Heart left ventricle (tissue), 16 donors: Measurements from ENCODE around the gene SLC23A2. TPM values are rescaled to one million over a fixed set of nuclear protein-coding genes. Genes with fewer than 3 reads are reported as not detected.

ENCODE experiments used
- ATAC-seq, 4 donors: fragments of 200-7000 bp; cut with Tn5 transposase; one replicate each; pipeline ENCODE4 v1.9.1; 2020 to 2022; ENCODE audit warnings: moderate library complexity in 4 of 4, mild to moderate bottlenecking in 3 of 4, moderate number of reproducible peaks in 1 of 4
- DNase-seq, 5 donors: peaks; one replicate each; pipeline ENCODE4 v3.0.0-alpha.2; 2020
- H3K27ac ChIP-seq, 12 donors: fragments of 200-600 bp; sonication (generic) in 4 of 12; one replicate each; pipeline versions ENCODE4 v1.5.0 to v1.8.0; 2016 to 2022; ENCODE audit warnings: mild to moderate bottlenecking in 2 of 12
- H3K27me3 ChIP-seq, 9 donors: fragments of 200-600 bp; sonication (generic) in 2 of 9; one replicate each; pipeline versions ENCODE4 v1.5.1 to v1.8.0; 2016 to 2022; ENCODE audit warnings: mild to moderate bottlenecking in 3 of 9
- H3K36me3 ChIP-seq, 9 donors: fragments of 200-600 bp; sonication (generic) in 2 of 9; one replicate each; pipeline versions ENCODE4 v1.5.0 to v1.8.0; 2018 to 2022; ENCODE audit warnings: mild to moderate bottlenecking in 2 of 9
- H3K4me1 ChIP-seq, 12 donors: fragments of 200-600 bp; sonication (generic) in 4 of 12; one replicate each; pipeline versions ENCODE4 v1.5.0 to v1.8.0; 2016 to 2022; ENCODE audit warnings: mild to moderate bottlenecking in 3 of 12
- H3K4me3 ChIP-seq, 12 donors: fragments of 200-600 bp; sonication (generic) in 4 of 12; one replicate each; pipeline versions ENCODE4 v1.5.0 to v1.8.0; 2017 to 2022; ENCODE audit warnings: mild to moderate bottlenecking in 9 of 12, moderate library complexity in 4 of 12
- H3K9me3 ChIP-seq, 12 donors: fragments of 200-600 bp; sonication (generic) in 4 of 12; one replicate each; pipeline versions ENCODE4 v1.5.0 to v1.8.0; 2016 to 2022; ENCODE audit warnings: mild to moderate bottlenecking in 1 of 12
- POLR2A ChIP-seq, 2 donors: fragments of 450-650 bp; IDR thresholded peaks; one replicate each; pipeline ENCODE4 v1.6.1; 2017; ENCODE audit warnings: antibody characterized with exemption in 2 of 2, mild to moderate bottlenecking in 2 of 2, moderate library complexity in 2 of 2
- WGBS, 4 donors: extraction: QIAGEN DNeasy Blood & Tissue Kit in 2 of 4; methylation state at CpG; one replicate each; pipeline versions ENCODE4 v1.1.5 to v1.1.7; 2013 to 2018; 5-methylcytosine and 5-hydroxymethylcytosine counted together
- intact Hi-C, 10 donors: fragments of 100-400 bp; cut with DNase I; formaldehyde crosslinking; loops; one replicate each; pipeline versions ENCODE4 v1.11.1 to v1.14.2; 2022
- polyA plus RNA-seq, 2 donors: library from polyadenylated mRNA; stranded (reverse); fragments of 200-250 nt; gene quantifications; one replicate each; pipeline ENCODE4 v1.2.3, GENCODE V29; 2013
- total RNA-seq, 9 donors: library from RNA; depleted of rRNA in 2 of 9; stranded (reverse); fragments of >200 nt in 2 of 9; fragmentation: NEBNext Ultra II Directional in 3 of 9; extraction: Animal tissue kit (Norgen Biotek cat#: 25700) in 3 of 9; gene quantifications; one replicate each; pipeline versions ENCODE4 v1.1.0 to v1.2.4, GENCODE V29; 2016 to 2023
- TF ChIP-seq, protein P1 (sequence below), 12 donors: fragments of 200-600 bp; sonication (generic) in 4 of 12; IDR thresholded peaks; one replicate each; pipeline versions ENCODE4 v1.5.0 to v1.8.0; 2018 to 2022; ENCODE audit warnings: antibody characterized with exemption in 12 of 12, mild to moderate bottlenecking in 5 of 12
- donor health status: ischemic (EF 13 %, LVEDD 7.1; RV severe dilation, severe dysfunction).
- donor health status: healthy with polysubstance abuse.
- donor health status: DM: no; HTN: yes; CAD: no.
- donor health status: DM: no; HTN: no; CAD: no.
- donor health status: ischemic (EF 25% LVEDD 6.9; RV normal size, moderate dysfunction).
- donor health status: ischemic (EF 25% LVEDD 5.7; RV mildly dilated, moderate dysfunction).
- donor health status: healthy.
- donor health status: DM: yes; HTN: yes; CAD: no.
- donor health status: ischemic (EF 35%, LVEDD 5.7; RV mildly dilated, moderate dysfunction).
- donor health status: nonischemic (EF 11% LVEDD 7.7; RV severe dilation, severe dysfunction).
- donor health status: DM: yes; HTN: yes; CAD: no.
- donor health status: PGD.
- donor health status: ischemic (EF 29% LVEDD 5.4; RV normal size, mild dysfunction).
- donor health status: nonischemic (EF 23%, LVEDD 6.1; RV moderate dilation, normal function).

Gene SLC23A2
- total and polyA plus RNA-seq, 11 donors: 3.0 to 18.7 (median 8.1) TPM

DNA sequence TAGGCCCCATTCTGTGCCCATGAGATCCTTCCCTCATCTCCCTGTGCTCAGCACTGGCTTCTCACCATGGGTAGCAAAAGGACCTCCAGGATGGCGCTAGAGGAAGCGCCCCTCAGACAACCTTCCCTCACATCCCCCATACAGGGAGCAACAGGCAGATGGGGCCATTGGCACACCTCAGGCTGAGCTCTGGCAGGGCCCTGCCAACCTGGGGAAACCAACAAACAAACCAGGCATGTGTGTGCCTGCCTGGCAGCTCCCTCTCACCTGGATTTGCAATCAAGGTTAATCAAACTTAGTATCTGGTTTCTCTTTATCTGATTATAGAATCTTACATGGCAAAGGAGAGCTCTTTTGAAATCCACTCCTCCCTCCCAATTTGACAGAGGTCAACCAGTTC, 134.9 kb downstream of the SLC23A2 start:
- H3K27me3 ChIP-seq: no peaks in the 10 kb centered on the region
- ATAC-seq (no peak), DNase-seq (no peak)
- TF ChIP-seq, protein P1, sequence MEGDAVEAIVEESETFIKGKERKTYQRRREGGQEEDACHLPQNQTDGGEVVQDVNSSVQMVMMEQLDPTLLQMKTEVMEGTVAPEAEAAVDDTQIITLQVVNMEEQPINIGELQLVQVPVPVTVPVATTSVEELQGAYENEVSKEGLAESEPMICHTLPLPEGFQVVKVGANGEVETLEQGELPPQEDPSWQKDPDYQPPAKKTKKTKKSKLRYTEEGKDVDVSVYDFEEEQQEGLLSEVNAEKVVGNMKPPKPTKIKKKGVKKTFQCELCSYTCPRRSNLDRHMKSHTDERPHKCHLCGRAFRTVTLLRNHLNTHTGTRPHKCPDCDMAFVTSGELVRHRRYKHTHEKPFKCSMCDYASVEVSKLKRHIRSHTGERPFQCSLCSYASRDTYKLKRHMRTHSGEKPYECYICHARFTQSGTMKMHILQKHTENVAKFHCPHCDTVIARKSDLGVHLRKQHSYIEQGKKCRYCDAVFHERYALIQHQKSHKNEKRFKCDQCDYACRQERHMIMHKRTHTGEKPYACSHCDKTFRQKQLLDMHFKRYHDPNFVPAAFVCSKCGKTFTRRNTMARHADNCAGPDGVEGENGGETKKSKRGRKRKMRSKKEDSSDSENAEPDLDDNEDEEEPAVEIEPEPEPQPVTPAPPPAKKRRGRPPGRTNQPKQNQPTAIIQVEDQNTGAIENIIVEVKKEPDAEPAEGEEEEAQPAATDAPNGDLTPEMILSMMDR (IDR thresholded peaks at IDR 0.05): no peak
- no peak for TF ChIP-seq POLR2A (IDR thresholded peaks at IDR 0.05)
- intact Hi-C loops: loop anchor here in 1 of 10 donors (10.0 kb wide), 1 partner anchor 58 kb away; no protein-coding TSS in a partner anchor
- H3K9me3 ChIP-seq: no peaks in the 10 kb centered on the region
- H3K27ac ChIP-seq: no peak overlapping the region
- H3K4me1 ChIP-seq: no peaks in the 10 kb centered on the region
- WGBS, 4 donors: 99 to 100% (median 100%) methylated on average over 2 of the region's 2 CpGs
- peaks cover 0 to 90% (median 65%) of the 10 kb centered on the region in 9 donors for H3K36me3 ChIP-seq
- H3K4me3 ChIP-seq: no peak overlapping the region

DNA sequence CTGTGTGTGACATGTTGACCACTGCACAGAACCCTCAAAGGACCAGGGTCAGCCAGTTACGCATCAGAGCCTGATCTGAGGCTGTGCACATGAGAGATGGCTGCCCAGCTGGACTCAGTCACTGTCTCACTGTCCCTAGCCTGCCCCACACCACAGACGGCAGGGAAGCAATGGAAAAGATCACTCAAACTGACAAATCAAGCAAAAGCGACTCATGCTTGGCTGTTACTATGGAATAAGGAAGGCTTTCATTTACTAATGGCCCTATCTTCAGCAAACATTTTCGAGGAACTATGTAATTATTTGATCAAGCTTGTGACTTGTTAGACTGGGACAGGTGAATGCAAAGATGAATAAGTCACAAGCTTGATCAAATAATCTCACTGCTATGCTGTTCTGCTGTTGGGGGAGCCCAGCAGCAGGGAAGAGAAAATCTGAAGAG, 137.0 kb downstream of the SLC23A2 start:
- no peak overlapping the region for H3K27ac ChIP-seq
- intact Hi-C loops: loop anchor here in 1 of 10 donors (10.0 kb wide), 1 partner anchor 60 kb away; no protein-coding TSS in a partner anchor
- no peak overlapping the region for H3K4me3 ChIP-seq
- H3K4me1 ChIP-seq: no peaks in the 10 kb centered on the region
- H3K9me3 ChIP-seq: no peaks in the 10 kb centered on the region
- 84 to 100% (median 87%) methylated on average over 4 of the region's 4 CpGs for WGBS, 4 donors
- no peaks in the 10 kb centered on the region for H3K27me3 ChIP-seq
- TF ChIP-seq, protein P1 (IDR thresholded peaks at IDR 0.05): no peak
- TF ChIP-seq POLR2A (IDR thresholded peaks at IDR 0.05): no peak
- no peak for DNase-seq
- ATAC-seq: no peak
- peaks cover 0 to 95% (median 75%) of the 10 kb centered on the region in 9 donors for H3K36me3 ChIP-seq

DNA sequence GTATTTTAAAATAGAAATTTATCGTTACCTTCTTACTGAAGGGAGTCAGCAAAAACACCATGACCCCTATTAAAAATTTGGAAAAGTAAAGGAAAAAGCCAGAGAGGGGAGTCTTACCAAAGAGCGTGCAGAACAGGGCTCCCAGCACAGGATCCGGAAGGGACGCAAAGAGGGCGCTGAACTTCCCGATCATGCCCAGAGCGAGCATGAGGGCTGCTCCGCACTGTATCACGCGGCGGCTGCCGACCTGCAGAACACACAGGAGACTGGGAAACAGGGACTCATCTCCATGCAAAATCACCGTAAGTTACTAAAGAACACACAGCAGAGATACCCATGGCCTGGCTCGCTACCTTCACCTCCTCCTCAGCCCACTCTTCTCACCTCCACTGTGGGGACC, 138.6 kb downstream of the SLC23A2 start:
- TF ChIP-seq, protein P1 (IDR thresholded peaks at IDR 0.05): no peak
- TF ChIP-seq POLR2A (IDR thresholded peaks at IDR 0.05): no peak
- Histone ChIP-seq H3K9me3 (no peaks in the 10 kb centered on the region), H3K4me3 (no peak overlapping the region), H3K36me3 (peaks cover 0 to 97% (median 78%) of the 10 kb centered on the region in 9 donors), H3K27me3 (no peaks in the 10 kb centered on the region), H3K27ac (no peak overlapping the region), H3K4me1 (peaks cover 0 to 1% (median 0%) of the 10 kb centered on the region in 12 donors)
- intact Hi-C loops: loop anchor here in 1 of 10 donors (10.0 kb wide), 1 partner anchor 62 kb away; no protein-coding TSS in a partner anchor
- WGBS, 4 donors: 91 to 97% (median 93%) methylated on average over 14 of the region's 14 CpGs
- DNase-seq: no peak
- no peak for ATAC-seq

DNA sequence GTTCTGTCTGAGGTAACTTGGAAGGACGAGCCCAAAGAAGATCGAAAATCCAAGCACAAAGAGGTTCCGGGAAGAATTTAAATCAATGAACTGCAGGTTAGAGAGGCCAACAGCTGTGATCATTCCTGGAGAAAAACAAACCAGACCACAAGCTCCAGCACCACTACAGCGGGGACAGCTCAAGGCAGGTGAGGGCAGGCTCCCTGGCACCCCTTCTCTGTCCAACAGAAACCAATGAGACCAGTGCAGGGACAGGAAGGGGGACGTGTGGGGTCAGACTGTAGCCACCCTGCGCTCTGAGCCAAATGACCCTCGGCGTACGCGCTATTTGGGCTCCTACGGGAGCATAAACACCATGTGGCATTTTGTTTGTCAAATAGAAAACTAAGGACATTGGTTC, 139.3 kb downstream of the SLC23A2 start:
- DNase-seq (no peak), ATAC-seq (no peak)
- Histone ChIP-seq H3K36me3 (peaks cover 0 to 94% (median 73%) of the 10 kb centered on the region in 9 donors), H3K4me3 (no peak overlapping the region), H3K9me3 (no peaks in the 10 kb centered on the region), H3K4me1 (peaks cover 0 to 6% (median 0%) of the 10 kb centered on the region in 12 donors), H3K27me3 (no peaks in the 10 kb centered on the region), H3K27ac (no peak overlapping the region)
- TF ChIP-seq, protein P1 (IDR thresholded peaks at IDR 0.05): no peak
- 89 to 96% (median 94%) methylated on average over 11 of the region's 11 CpGs for WGBS, 4 donors
- intact Hi-C loops: loop anchor here in 1 of 10 donors (10.0 kb wide), 1 partner anchor 63 kb away; no protein-coding TSS in a partner anchor
